Neuronal stem cell (in vitro differentiated cells): ENCODE data around the gene MAML2.

Experiments used
- DNase-seq: peaks from one replicate; pipeline ENCODE4 v3.0.0-alpha.2; 2013; ENCODE audit warnings: low spot score
- H2AFZ ChIP-seq: one replicate; pipeline ENCODE4 v1.6.1; 2013; ENCODE audit warnings: mild to moderate bottlenecking, low read length, inconsistent platforms
- H2AK5ac ChIP-seq: 2 replicates; pipeline ENCODE4 v1.6.1; 2013; ENCODE audit warnings: low read depth, mild to moderate bottlenecking, inconsistent platforms, low read length, moderate library complexity, mixed read lengths
- H2BK120ac ChIP-seq: 2 replicates; pipeline ENCODE4 v1.6.1; 2013; ENCODE audit warnings: low read depth, mild to moderate bottlenecking, inconsistent platforms, low read length, moderate library complexity, mixed read lengths
- H2BK12ac ChIP-seq: one replicate; pipeline ENCODE4 v1.6.1; 2013; ENCODE audit warnings: low read length, inconsistent platforms
- H2BK15ac ChIP-seq: 2 replicates; pipeline ENCODE4 v1.6.1; 2013; ENCODE audit warnings: mild to moderate bottlenecking, low read length, inconsistent platforms, mixed read lengths
- H2BK5ac ChIP-seq: one replicate; pipeline ENCODE4 v1.6.1; 2013; ENCODE audit warnings: inconsistent platforms, mild to moderate bottlenecking, low read length, moderate library complexity
- H3K14ac ChIP-seq: one replicate; pipeline ENCODE4 v1.6.1; 2013; ENCODE audit warnings: low read length, inconsistent platforms
- H3K18ac ChIP-seq: 2 replicates; pipeline ENCODE4 v1.6.1; 2013; ENCODE audit warnings: low read length, inconsistent platforms
- H3K23ac ChIP-seq: 2 replicates; pipeline ENCODE4 v1.6.1; 2013; ENCODE audit warnings: low read depth, mild to moderate bottlenecking, mixed read lengths, low read length, inconsistent platforms; ENCODE audit not compliant: poor library complexity
- H3K27ac ChIP-seq: replicated peaks from 3 replicates; pipeline ENCODE4 v1.5.1; 2013; ENCODE audit warnings: low read length, inconsistent platforms
- H3K27me3 ChIP-seq, 3 experiments: 2 replicates each; pipeline ENCODE4 v1.6.1; 2013; ENCODE audit warnings: low read length in 3 of 3, mild to moderate bottlenecking in 2 of 3, inconsistent platforms in 1 of 3, low read depth in 1 of 3, mixed read lengths in 1 of 3, moderate library complexity in 1 of 3; ENCODE audit not compliant: control insufficient read depth in 3 of 3, insufficient read depth in 3 of 3
- H3K36me3 ChIP-seq, 2 donors: replicated peaks in 1 of 2; 2 replicates each; pipeline ENCODE4 v1.6.1; 2013; ENCODE audit warnings: low read length in 2 of 2; ENCODE audit not compliant: control insufficient read depth in 2 of 2, insufficient read depth in 2 of 2
- H3K4ac ChIP-seq: 2 replicates; pipeline ENCODE4 v1.6.1; 2013; ENCODE audit warnings: inconsistent platforms, mild to moderate bottlenecking, low read length, moderate library complexity
- H3K4me1 ChIP-seq, 2 donors: 1 replicate in 1 of 2; 2 replicates in 1 of 2; pipeline ENCODE4 v1.6.1; 2013; ENCODE audit warnings: low read length in 2 of 2, low read depth in 1 of 2; ENCODE audit not compliant: control insufficient read depth in 2 of 2, insufficient read depth in 1 of 2
- H3K4me2 ChIP-seq: one replicate; pipeline ENCODE4 v1.6.1; 2013; ENCODE audit warnings: mild to moderate bottlenecking, low read length, inconsistent platforms; ENCODE audit not compliant: insufficient read depth, poor library complexity, severe bottlenecking
- H3K4me3 ChIP-seq, 2 donors: 2 replicates each; pipeline ENCODE4 v1.5.1; 2013; ENCODE audit warnings: low read length in 2 of 2, mild to moderate bottlenecking in 2 of 2, inconsistent platforms in 1 of 2, moderate library complexity in 1 of 2
- H3K79me1 ChIP-seq: one replicate; pipeline ENCODE4 v1.6.1; 2013; ENCODE audit warnings: low read depth, mild to moderate bottlenecking, inconsistent platforms, low read length, moderate library complexity
- H3K9ac ChIP-seq: one replicate; pipeline ENCODE4 v1.6.1; 2013; ENCODE audit warnings: mild to moderate bottlenecking, low read depth, low read length, inconsistent platforms; ENCODE audit not compliant: poor library complexity
- H3K9me3 ChIP-seq, 2 donors: replicated peaks in 1 of 2; 2 replicates each; pipeline versions ENCODE3 to v1.6.1; 2013; ENCODE audit warnings: low read length in 2 of 2, mild to moderate bottlenecking in 2 of 2, inconsistent platforms in 1 of 2, low read depth in 1 of 2, mixed read lengths in 1 of 2, moderate library complexity in 1 of 2; ENCODE audit not compliant: control insufficient read depth in 2 of 2, insufficient read depth in 1 of 2
- H4K8ac ChIP-seq: one replicate; pipeline ENCODE4 v1.6.1; 2013; ENCODE audit warnings: low read depth, mild to moderate bottlenecking, inconsistent platforms, low read length, moderate library complexity
- H4K91ac ChIP-seq: one replicate; pipeline ENCODE4 v1.6.1; 2013; ENCODE audit warnings: low read length, low read depth, mild to moderate bottlenecking, inconsistent platforms; ENCODE audit not compliant: poor library complexity
- WGBS, 2 donors: extraction: QIAGEN DNeasy Blood & Tissue Kit; methylation state at CpG; one replicate each; pipeline ENCODE4 v1.1.7; 2013; ENCODE audit warnings: missing lambda C conversion rate in 2 of 2, mixed read lengths in 1 of 2; ENCODE audit not compliant: insufficient read length in 2 of 2, insufficient replicate concordance in 1 of 2; ENCODE audit errors: extremely low coverage in 2 of 2; 5-methylcytosine and 5-hydroxymethylcytosine counted together

Gene MAML2

GRCh38 chr11:96167787-96168186 lies 175.2 kb downstream of the MAML2 start:
- H2BK15ac ChIP-seq = no peak overlapping the region
- H2BK5ac ChIP-seq = no peak overlapping the region
- H3K4me2 ChIP-seq = no peak overlapping the region
- no peaks in the 10 kb centered on the region for H3K79me1 ChIP-seq
- H2AFZ ChIP-seq = no peak overlapping the region
- H3K9me3 ChIP-seq = no peaks in the 10 kb centered on the region
- no CpG with 5 or more reads among the region's 3 CpGs for WGBS, 2 donors
- no peaks in the 10 kb centered on the region for H3K36me3 ChIP-seq
- H2BK12ac ChIP-seq = no peak overlapping the region
- no peak overlapping the region for H3K14ac ChIP-seq
- H3K27ac ChIP-seq = no peak overlapping the region
- H2AK5ac ChIP-seq = no peak overlapping the region
- no peak overlapping the region for H2BK120ac ChIP-seq
- H4K8ac ChIP-seq = no peak overlapping the region
- no peak for DNase-seq
- no peak overlapping the region for H3K9ac ChIP-seq
- no peak overlapping the region for H4K91ac ChIP-seq
- peaks cover 9 to 10% of the 10 kb centered on the region in 2 donors for H3K4me1 ChIP-seq
- no peaks in the 10 kb centered on the region for H3K27me3 ChIP-seq
- no peak overlapping the region for H3K18ac ChIP-seq
- H3K4me3 ChIP-seq = no peak overlapping the region
- H3K4ac ChIP-seq = no peak overlapping the region
- H3K23ac ChIP-seq = no peak overlapping the region

GRCh38 chr11:96167203-96167758 lies 175.7 kb downstream of the MAML2 start:
- Histone ChIP-seq H3K18ac (no peak overlapping the region), H2BK120ac (no peak overlapping the region), H2BK15ac (no peak overlapping the region), H3K4ac (no peak overlapping the region), H3K4me1 (peaks cover 9 to 10% of the 10 kb centered on the region in 2 donors), H3K36me3 (no peaks in the 10 kb centered on the region), H3K23ac (no peak overlapping the region), H2AFZ (no peak overlapping the region), H4K91ac (no peak overlapping the region), H4K8ac (no peak overlapping the region), H3K4me2 (no peak overlapping the region), H3K27me3 (no peaks in the 10 kb centered on the region), H3K14ac (no peak overlapping the region), H2BK12ac (no peak overlapping the region), H3K27ac (no peak overlapping the region), H3K4me3 (no peak overlapping the region), H3K9me3 (no peaks in the 10 kb centered on the region), H3K79me1 (no peaks in the 10 kb centered on the region), H2BK5ac (no peak overlapping the region), H3K9ac (no peak overlapping the region), H2AK5ac (no peak overlapping the region)
- WGBS, 2 donors = 100% methylated on average over 1 of the region's 4 CpGs; no CpG with 5 or more reads in 1 of the 2 donors
- DNase-seq = no peak

GRCh38 chr11:96162816-96163499 lies 180.0 kb downstream of the MAML2 start:
- no peaks in the 10 kb centered on the region for H3K9me3 ChIP-seq
- H4K91ac ChIP-seq = no peak overlapping the region
- no peak overlapping the region for H2AK5ac ChIP-seq
- H2BK12ac ChIP-seq = no peak overlapping the region
- no peak overlapping the region for H3K14ac ChIP-seq
- H3K4me3 ChIP-seq = no peak overlapping the region
- no peak overlapping the region for H3K4ac ChIP-seq
- WGBS, 2 donors = no CpG with 5 or more reads among the region's 6 CpGs
- peaks cover 11 to 14% of the 10 kb centered on the region in 2 donors for H3K4me1 ChIP-seq
- no peak overlapping the region for H4K8ac ChIP-seq
- no peak overlapping the region for H2AFZ ChIP-seq
- H2BK15ac ChIP-seq = no peak overlapping the region
- no peak overlapping the region for H2BK120ac ChIP-seq
- H3K79me1 ChIP-seq = no peaks in the 10 kb centered on the region
- no peaks in the 10 kb centered on the region for H3K36me3 ChIP-seq
- no peak for DNase-seq
- H3K9ac ChIP-seq = no peak overlapping the region
- H3K18ac ChIP-seq = no peak overlapping the region
- H2BK5ac ChIP-seq = no peak overlapping the region
- no peak overlapping the region for H3K4me2 ChIP-seq
- H3K27me3 ChIP-seq = no peaks in the 10 kb centered on the region
- no peak overlapping the region for H3K27ac ChIP-seq
- H3K23ac ChIP-seq = no peak overlapping the region

- no peaks in the 10 kb centered on the region for H3K27me3 ChIP-seq
- no peak overlapping the region for H2BK5ac ChIP-seq
- no peak overlapping the region for H2BK120ac ChIP-seq
- H4K8ac ChIP-seq = no peak overlapping the region
- no peaks in the 10 kb centered on the region for H3K9me3 ChIP-seq
- WGBS, 2 donors = no CpG with 5 or more reads among the region's 10 CpGs
- no peak overlapping the region for H4K91ac ChIP-seq
- no peak overlapping the region for H3K18ac ChIP-seq
- no peak overlapping the region for H3K23ac ChIP-seq
- H3K4me3 ChIP-seq = no peak overlapping the region
- DNase-seq = no peak
- no peak overlapping the region for H2AK5ac ChIP-seq
- no peak overlapping the region for H3K9ac ChIP-seq
- H3K4ac ChIP-seq = no peak overlapping the region
- peaks cover 6% of the 10 kb centered on the region in 2 donors for H3K4me1 ChIP-seq
- H2BK12ac ChIP-seq = no peak overlapping the region
- no peak overlapping the region for H3K27ac ChIP-seq
- no peak overlapping the region for H2BK15ac ChIP-seq
- H3K4me2 ChIP-seq = no peak overlapping the region
- H2AFZ ChIP-seq = no peak overlapping the region
- no peaks in the 10 kb centered on the region for H3K79me1 ChIP-seq
- no peak overlapping the region for H3K14ac ChIP-seq
- no peaks in the 10 kb centered on the region for H3K36me3 ChIP-seq
These were observed 181.5 kb downstream of the MAML2 start for GRCh38 chr11:96161307-96162089.
